HL-60 (cell line): ENCODE results near the gene ZNF106.

ENCODE experiments used
- DNase-seq, 2 experiments: peaks; one replicate each; pipeline ENCODE4 v3.0.0-alpha.2; 2010 to 2020; ENCODE audit warnings: low read depth in 1 of 2, low spot score in 1 of 2
- H3K27ac ChIP-seq: fragments of 250-450 bp; sonication (Bioruptor Pico); replicated peaks from 2 replicates; pipeline ENCODE4 v1.5.1; 2020; ENCODE audit warnings: mild to moderate bottlenecking, moderate library complexity
- H3K27me3 ChIP-seq: fragments of 250-450 bp; sonication (Bioruptor Pico); 2 replicates; pipeline ENCODE4 v1.5.1; 2021; ENCODE audit warnings: mild to moderate bottlenecking, moderate library complexity; ENCODE audit not compliant: insufficient read depth, poor library complexity, severe bottlenecking
- H3K4me3 ChIP-seq: replicated peaks from 2 replicates; pipeline ENCODE4 v1.5.1; 2011; ENCODE audit warnings: mild to moderate bottlenecking, control low read depth, low read length; ENCODE audit not compliant: insufficient read depth
- CTCF ChIP-seq: IDR thresholded peaks from one replicate; pipeline ENCODE4 v1.5.1; 2011; ENCODE audit warnings: low read length, control low read depth, inconsistent platforms; ENCODE audit not compliant: insufficient read depth
- GABPA ChIP-seq: IDR thresholded peaks from 2 replicates; pipeline ENCODE4 v1.6.1; 2012; ENCODE audit warnings: low read depth
- POLR2AphosphoS5 ChIP-seq: IDR thresholded peaks from 2 replicates; pipeline ENCODE4 v1.6.1; 2012; ENCODE audit warnings: low read depth
- SPI1 ChIP-seq: IDR thresholded peaks from 2 replicates; pipeline ENCODE4 v1.6.1; 2012; ENCODE audit warnings: low read depth, mild to moderate bottlenecking, borderline replicate concordance
- TF ChIP-seq, protein P1 (sequence below): IDR thresholded peaks from 2 replicates; pipeline ENCODE4 v1.6.1; 2012; ENCODE audit warnings: low read depth; ENCODE audit not compliant: insufficient replicate concordance

ZNF106 gene

DNA sequence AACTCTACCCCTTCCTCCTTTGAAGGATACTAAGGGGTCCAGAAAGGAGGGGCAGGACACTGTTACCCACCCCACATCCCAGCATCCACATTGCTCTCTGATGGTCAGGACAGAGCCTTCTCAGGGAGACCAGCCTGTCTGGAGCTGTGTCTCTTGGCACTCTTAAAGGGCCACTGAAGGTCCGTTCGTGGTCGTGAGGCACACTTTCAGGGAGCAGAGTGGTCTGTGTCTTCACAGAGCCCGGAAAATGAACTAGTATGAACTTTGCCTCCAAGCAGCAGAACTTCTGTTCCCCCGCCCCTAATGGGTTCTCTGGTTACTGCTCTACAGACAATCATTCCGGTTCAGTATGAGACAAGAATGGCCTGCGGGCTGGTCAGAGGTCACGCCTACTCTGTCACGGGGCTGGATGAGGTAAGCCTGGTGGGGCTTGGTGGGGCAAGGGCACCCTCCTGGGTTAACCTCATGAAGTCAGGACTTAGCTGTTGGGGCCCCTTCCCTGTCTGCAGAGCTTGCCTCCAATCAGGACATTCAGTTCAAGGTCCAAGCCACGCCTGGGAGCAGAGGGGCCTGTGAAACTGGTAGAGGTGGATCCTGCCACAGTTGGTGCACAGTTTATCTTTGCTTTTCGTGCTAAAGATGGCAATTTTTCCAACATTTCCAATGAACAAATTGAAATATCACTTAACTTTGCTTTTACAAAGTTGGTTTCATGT, 98.5 kb downstream of the ZNF106 start:
- TF ChIP-seq SPI1 (no peak), CTCF (no peak), GABPA (no peak), POLR2AphosphoS5 (no peak)
- TF ChIP-seq, protein P1, sequence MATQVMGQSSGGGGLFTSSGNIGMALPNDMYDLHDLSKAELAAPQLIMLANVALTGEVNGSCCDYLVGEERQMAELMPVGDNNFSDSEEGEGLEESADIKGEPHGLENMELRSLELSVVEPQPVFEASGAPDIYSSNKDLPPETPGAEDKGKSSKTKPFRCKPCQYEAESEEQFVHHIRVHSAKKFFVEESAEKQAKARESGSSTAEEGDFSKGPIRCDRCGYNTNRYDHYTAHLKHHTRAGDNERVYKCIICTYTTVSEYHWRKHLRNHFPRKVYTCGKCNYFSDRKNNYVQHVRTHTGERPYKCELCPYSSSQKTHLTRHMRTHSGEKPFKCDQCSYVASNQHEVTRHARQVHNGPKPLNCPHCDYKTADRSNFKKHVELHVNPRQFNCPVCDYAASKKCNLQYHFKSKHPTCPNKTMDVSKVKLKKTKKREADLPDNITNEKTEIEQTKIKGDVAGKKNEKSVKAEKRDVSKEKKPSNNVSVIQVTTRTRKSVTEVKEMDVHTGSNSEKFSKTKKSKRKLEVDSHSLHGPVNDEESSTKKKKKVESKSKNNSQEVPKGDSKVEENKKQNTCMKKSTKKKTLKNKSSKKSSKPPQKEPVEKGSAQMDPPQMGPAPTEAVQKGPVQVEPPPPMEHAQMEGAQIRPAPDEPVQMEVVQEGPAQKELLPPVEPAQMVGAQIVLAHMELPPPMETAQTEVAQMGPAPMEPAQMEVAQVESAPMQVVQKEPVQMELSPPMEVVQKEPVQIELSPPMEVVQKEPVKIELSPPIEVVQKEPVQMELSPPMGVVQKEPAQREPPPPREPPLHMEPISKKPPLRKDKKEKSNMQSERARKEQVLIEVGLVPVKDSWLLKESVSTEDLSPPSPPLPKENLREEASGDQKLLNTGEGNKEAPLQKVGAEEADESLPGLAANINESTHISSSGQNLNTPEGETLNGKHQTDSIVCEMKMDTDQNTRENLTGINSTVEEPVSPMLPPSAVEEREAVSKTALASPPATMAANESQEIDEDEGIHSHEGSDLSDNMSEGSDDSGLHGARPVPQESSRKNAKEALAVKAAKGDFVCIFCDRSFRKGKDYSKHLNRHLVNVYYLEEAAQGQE = no peak
- DNase-seq = no peak
- Histone ChIP-seq H3K27ac (no peak overlapping the region), H3K4me3 (no peak overlapping the region), H3K27me3 (no peaks in the 10 kb centered on the region)

- Histone ChIP-seq H3K27ac (no peak overlapping the region), H3K4me3 (no peak overlapping the region), H3K27me3 (no peaks in the 10 kb centered on the region)
- DNase-seq = no peak
- no peak for TF ChIP-seq SPI1
Measured at GRCh38 chr15:42387603-42388002, 103.3 kb downstream of the ZNF106 start.

GRCh38 chr15:42385980-42386700, 104.8 kb downstream of the ZNF106 start:
- no peak for DNase-seq
- Histone ChIP-seq H3K27me3 (no peaks in the 10 kb centered on the region), H3K27ac (no peak overlapping the region), H3K4me3 (no peak overlapping the region)
- no peak for TF ChIP-seq SPI1
- TF ChIP-seq, protein P1 = no peak
- TF ChIP-seq GABPA = no peak
- no peak for TF ChIP-seq CTCF
- TF ChIP-seq POLR2AphosphoS5 = no peak

DNA sequence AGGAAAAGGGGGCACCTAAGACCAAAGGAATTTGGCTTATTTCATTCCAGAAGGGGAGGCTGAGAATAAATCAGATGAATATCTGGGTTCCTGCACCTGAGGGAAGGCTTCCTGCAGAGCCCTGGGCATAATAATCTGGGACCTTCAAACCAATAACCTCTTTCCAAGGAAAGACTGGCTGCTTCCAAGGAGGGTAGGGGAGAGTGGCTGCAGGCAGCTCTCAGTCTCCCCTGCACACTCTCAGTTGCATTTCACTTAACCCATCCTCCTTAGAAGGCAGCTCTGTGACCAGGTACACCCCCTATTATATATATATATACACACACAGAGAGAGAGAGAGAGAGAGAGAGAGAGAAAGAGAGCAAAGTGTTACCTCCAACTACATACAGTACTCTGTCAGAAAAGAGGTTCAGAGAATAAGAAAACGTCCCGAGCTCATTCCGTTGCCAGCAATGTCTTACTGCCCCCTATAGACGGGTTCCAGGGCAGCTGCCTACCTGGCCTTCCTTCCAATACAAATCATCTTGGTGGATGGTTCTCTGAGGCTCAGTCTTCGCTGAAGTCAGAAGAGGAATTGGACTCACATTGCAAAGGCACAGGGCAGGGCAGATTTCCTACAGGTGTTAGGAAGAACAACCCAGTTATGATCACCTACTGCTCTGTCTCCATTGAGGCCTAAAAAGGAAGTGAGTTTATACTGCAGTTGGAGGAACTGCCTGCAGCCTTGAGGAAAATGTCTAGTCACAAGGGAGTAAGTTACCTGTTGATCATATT, 105.5 kb downstream of the ZNF106 start:
- Histone ChIP-seq H3K27ac (no peak overlapping the region), H3K4me3 (no peak overlapping the region), H3K27me3 (no peaks in the 10 kb centered on the region)
- TF ChIP-seq CTCF (peak; percentile 82), GABPA (no peak), SPI1 (peak; percentile 60; the same call in 1 of the 2 replicates)
- DNase-seq = peak; percentile 28 to 69
